Astrocyte of the cerebellum (primary cell): ENCODE measurements around the gene DUSP10.
A peak's percentile ranks its signal among the peaks of the same experiment; 100 is the strongest.

Experiments used
- DNase-seq: peaks from one replicate; pipeline ENCODE4 v3.0.0-alpha.2; 2011; ENCODE audit warnings: low read depth
- H3K4me3 ChIP-seq: 2 replicates; pipeline ENCODE4 v1.5.1; 2011; ENCODE audit warnings: mild to moderate bottlenecking, low read depth, low read length, moderate library complexity
- in situ Hi-C: cut with HindIII; loops from 2 replicates; pipeline ENCODE4 v1.10.0; 2017; ENCODE audit warnings: low sequenced_read_pairs
- TF ChIP-seq, protein P1 (sequence below): IDR thresholded peaks from 2 replicates; pipeline ENCODE4 v1.5.1; 2012; ENCODE audit warnings: low read length, low read depth, moderate library complexity, mild to moderate bottlenecking; ENCODE audit errors: missing control alignments

DUSP10 gene

DNA sequence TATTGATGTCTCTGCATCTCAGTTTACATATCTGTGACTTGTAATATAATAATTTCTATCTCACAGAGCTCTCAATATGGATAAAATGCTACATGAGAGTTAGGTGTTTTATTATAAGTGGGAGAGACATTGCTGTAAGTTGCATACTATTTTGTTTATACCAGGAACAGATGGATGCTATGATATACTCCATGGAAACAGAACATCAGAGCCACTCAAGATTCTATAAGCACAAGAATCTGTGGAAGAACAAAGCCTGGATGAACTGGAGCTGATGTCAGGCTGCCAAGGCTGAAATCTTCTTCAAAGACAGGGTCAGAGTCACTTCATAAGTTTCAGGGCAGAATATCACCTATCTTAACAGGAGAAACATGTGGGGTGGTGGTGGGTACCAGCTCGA lies 30.2 kb downstream of the DUSP10 start:
- H3K4me3 ChIP-seq = no peak overlapping the region
- TF ChIP-seq, protein P1, sequence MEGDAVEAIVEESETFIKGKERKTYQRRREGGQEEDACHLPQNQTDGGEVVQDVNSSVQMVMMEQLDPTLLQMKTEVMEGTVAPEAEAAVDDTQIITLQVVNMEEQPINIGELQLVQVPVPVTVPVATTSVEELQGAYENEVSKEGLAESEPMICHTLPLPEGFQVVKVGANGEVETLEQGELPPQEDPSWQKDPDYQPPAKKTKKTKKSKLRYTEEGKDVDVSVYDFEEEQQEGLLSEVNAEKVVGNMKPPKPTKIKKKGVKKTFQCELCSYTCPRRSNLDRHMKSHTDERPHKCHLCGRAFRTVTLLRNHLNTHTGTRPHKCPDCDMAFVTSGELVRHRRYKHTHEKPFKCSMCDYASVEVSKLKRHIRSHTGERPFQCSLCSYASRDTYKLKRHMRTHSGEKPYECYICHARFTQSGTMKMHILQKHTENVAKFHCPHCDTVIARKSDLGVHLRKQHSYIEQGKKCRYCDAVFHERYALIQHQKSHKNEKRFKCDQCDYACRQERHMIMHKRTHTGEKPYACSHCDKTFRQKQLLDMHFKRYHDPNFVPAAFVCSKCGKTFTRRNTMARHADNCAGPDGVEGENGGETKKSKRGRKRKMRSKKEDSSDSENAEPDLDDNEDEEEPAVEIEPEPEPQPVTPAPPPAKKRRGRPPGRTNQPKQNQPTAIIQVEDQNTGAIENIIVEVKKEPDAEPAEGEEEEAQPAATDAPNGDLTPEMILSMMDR = no peak
- in situ Hi-C loops = no loop called here
- no peak for DNase-seq

DNA sequence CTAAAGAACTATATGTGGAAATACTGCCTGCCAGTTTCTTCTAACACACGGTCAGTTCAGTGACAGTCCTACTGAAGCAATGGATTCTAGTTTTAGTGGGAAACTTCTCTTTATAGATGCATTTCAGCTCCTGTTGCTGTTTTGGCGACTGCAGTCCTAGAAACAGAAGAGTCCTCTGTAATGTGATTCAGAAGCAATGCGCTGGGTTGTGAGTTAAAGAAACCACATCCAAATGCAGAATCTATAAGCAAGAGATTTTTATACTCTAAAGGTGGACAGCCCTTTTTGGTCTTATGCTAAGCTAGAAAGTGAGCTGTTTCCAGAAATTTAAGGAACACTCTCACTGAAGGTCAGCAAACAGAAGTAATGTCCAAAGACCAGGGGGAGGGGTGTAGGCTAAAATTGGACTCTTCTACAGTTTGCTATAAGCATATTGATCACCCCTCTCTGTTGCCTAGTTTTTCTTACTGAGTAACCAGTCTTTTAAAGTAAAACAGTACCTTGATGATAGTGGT lies 30.8 kb downstream of the DUSP10 start:
- H3K4me3 ChIP-seq = no peak overlapping the region
- in situ Hi-C loops = no loop called here
- TF ChIP-seq, protein P1 = no peak
- DNase-seq = no peak

DNA sequence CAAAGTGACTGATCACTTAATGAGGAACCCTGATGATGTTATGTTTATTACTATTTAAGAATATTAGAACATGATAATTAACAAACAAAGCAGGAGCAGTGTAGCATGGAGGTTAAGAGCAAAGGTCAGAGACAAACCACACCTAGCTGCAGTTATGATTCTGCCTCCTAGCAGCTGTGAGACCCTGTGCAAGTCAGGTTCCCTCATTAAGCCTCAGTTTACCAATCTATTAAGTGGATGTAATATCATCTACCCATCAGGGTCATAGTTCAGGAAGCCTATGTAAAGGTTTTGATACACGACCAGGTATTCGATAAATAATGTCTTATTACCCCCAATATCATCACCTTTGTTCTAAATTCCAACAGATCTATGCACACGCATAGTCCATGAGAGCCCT lies 32.0 kb downstream of the DUSP10 start:
- TF ChIP-seq, protein P1 = no peak
- H3K4me3 ChIP-seq = no peak overlapping the region
- in situ Hi-C loops = no loop called here

DNA sequence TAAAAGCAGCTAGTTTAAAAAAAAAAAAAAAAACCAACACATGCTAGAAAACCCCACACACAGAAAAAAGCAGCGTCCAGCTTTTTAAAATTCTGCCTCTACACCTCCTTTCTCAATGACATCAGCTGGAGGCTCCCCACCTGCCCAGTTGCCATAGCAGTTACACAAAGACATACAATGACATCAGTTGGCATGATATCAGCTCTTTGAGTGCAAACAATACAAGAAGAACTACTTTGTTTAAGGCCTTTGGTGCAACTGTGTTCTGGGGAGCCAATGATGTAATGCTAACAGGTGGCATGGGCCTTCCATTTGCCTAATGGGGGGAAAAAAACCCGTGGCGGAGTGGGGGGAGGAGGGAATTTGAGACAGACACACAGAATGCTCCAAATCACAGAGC lies 32.9 kb downstream of the DUSP10 start:
- TF ChIP-seq, protein P1 = no peak
- in situ Hi-C loops = no loop called here
- H3K4me3 ChIP-seq = no peak overlapping the region
- peak; percentile 73 for DNase-seq

More for the DNA sequence above, 32.0 kb downstream of the DUSP10 start:
- no peak for DNase-seq

DNA sequence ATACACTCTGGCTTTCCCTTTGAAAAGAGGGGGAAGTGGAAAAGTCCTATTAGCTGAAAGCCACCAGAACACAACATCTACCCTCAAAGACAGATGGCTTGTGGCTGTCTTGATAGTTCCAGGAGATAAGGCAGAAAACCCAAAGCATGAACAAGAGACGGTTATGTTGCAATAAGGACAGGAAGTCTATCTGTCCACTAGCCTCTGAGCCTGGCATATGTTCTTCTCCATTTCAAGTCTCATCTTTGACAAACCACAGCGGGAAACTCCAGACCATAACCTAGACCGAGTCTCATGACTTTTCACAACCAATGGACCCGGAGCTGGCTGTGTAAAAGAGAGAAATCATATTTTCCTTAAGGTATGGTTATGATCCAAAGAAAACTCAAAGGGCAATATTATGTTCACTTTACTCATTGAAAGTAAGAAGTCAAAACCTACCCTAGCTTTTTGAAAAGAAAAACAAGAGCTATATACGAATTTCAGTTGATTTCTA lies 33.8 kb downstream of the DUSP10 start:
- TF ChIP-seq, protein P1 = no peak
- in situ Hi-C loops = no loop called here
- no peak for DNase-seq
- H3K4me3 ChIP-seq = no peak overlapping the region

DNA sequence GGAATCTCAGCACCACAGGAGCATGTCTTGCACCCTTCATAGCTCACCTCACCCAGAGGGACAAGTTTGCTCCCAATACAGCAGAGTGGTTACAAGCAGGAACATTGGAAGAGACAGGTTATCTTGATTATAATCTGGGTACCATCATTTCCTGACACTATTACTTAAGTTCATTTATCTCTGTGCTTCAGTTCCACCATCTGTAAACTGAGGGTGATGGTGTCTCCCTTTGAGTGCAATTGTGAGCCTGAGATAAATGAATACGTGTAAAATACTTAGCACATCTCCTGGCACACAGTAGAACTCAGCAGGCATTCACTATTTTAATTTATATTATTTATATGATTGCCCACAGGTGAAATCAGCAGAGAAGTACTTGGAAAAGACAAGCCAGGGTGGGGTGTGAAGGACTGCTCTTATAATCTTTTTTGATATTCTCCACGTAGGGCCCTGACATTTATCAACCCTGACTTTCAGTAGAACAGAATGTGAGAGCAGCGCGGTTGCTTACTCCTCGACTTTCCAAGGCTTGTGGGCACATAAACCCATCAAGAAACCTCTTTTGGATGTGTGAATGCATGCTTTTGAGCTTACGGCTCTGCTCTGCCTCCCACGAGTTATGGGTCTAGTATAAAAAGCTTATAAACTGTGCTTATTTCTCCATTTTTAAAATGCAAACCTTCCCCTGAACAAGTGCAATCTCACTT lies 34.9 kb downstream of the DUSP10 start:
- TF ChIP-seq, protein P1 = no peak
- in situ Hi-C loops = no loop called here
- no peak overlapping the region for H3K4me3 ChIP-seq
- DNase-seq = no peak
